GM21786 (cell line): ENCODE measurements around the gene SELENOI.
"Not testable (repeated sequence)": the region's sequence is repeated elsewhere in the genome, so short reads cannot be mapped to it uniquely, and the experiment has no call there.

Experiments
- ATAC-seq: cut with Tn5 transposase; IDR thresholded peaks from one replicate; pipeline ENCODE4 v1.9.1; 2021; ENCODE audit not compliant: unreplicated experiment

The SELENOI gene

GRCh38 chr2:26326514-26326913, 19.4 kb upstream of the SELENOI start:
- no peak for ATAC-seq

GRCh38 chr2:26327291-26328272, 18.4 kb upstream of the SELENOI start:
- ATAC-seq: no peak

GRCh38 chr2:26329083-26329482, 16.9 kb upstream of the SELENOI start:
- not testable (repeated sequence) for ATAC-seq

GRCh38 chr2:26330114-26330549, 15.8 kb upstream of the SELENOI start:
- ATAC-seq: no peak

GRCh38 chr2:26330604-26331003, 15.3 kb upstream of the SELENOI start:
- ATAC-seq: no peak

- ATAC-seq: not testable (repeated sequence)
Observed at GRCh38 chr2:26331321-26331720, 14.6 kb upstream of the SELENOI start.

GRCh38 chr2:26333293-26333692, 12.7 kb upstream of the SELENOI start:
- ATAC-seq: no peak

- ATAC-seq: no peak
Observed at GRCh38 chr2:26335231-26335630, 10.7 kb upstream of the SELENOI start.

- no peak for ATAC-seq
Observed at GRCh38 chr2:26336719-26337118, 9.2 kb upstream of the SELENOI start.

- ATAC-seq: no peak
Observed at GRCh38 chr2:26337298-26337697, 8.6 kb upstream of the SELENOI start.

GRCh38 chr2:26340831-26341230, 5.1 kb upstream of the SELENOI start:
- ATAC-seq: no peak

GRCh38 chr2:26344581-26345282, 1.2 kb upstream of the SELENOI start:
- no peak for ATAC-seq

GRCh38 chr2:26345283-26345544, 729 bp upstream of the SELENOI start:
- ATAC-seq: no peak

- ATAC-seq: no peak
Observed at GRCh38 chr2:26346454-26347053, 611 bp downstream of the SELENOI start, which contains the start of gene ADGRF3. Gene ADGRF3, minus strand, starts transcription at chr2:26346789. Its CDS starts 555 bp downstream, at chr2:26346234.

GRCh38 chr2:26347286-26347865, 1.4 kb downstream of the SELENOI start:
- ATAC-seq: no peak

GRCh38 chr2:26349690-26350089, 3.7 kb downstream of the SELENOI start:
- ATAC-seq: no peak

GRCh38 chr2:26351375-26352090, 5.6 kb downstream of the SELENOI start:
- no peak for ATAC-seq

- ATAC-seq: no peak
Observed at GRCh38 chr2:26352892-26353291, 6.9 kb downstream of the SELENOI start.

- not testable (repeated sequence) for ATAC-seq
Observed at GRCh38 chr2:26354469-26354868, 8.5 kb downstream of the SELENOI start.
